22Rv1 (cell line): Measurements from ENCODE around the gene WFDC8.

Source experiments
- H3K27ac ChIP-seq: fragments of 450-650 bp; 2 replicates; pipeline ENCODE4 v1.5.1; 2017
- CTCF ChIP-seq: fragments of 450-650 bp; IDR thresholded peaks from 2 replicates; pipeline ENCODE4 v1.5.1; 2017; ENCODE audit warnings: mild to moderate bottlenecking
- ZFX ChIP-seq: fragments of 450-650 bp; IDR thresholded peaks from 2 replicates; pipeline ENCODE4 v1.6.1; 2017; ENCODE audit warnings: antibody characterized with exemption, borderline replicate concordance

Gene WFDC8

DNA sequence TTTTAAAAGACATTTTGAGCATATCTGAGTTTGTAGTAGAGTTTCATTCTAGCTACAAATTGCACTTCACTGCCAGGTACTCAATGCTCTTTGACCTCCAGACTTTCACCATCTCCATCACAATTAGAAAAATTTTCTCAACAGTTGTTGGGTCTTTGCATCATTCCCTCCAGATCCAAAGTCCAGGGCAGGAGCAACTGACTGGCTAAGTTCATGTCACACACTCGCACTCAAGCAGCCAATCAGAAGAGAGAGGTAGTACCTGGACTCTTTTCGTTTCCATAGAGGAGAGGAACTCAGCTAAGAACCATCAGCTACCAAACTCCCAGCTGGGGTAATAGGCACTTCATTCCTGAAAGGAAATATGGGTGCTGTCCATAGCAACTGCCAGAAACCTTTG lies 72.7 kb downstream of the WFDC8 start:
- H3K27ac ChIP-seq = no peak overlapping the region
- TF ChIP-seq CTCF = no peak

- no peak overlapping the region for H3K27ac ChIP-seq
- TF ChIP-seq ZFX = no peak
- TF ChIP-seq CTCF = no peak
Measured at GRCh38 chr20:45503403-45503802, 75.7 kb downstream of the WFDC8 start.

DNA sequence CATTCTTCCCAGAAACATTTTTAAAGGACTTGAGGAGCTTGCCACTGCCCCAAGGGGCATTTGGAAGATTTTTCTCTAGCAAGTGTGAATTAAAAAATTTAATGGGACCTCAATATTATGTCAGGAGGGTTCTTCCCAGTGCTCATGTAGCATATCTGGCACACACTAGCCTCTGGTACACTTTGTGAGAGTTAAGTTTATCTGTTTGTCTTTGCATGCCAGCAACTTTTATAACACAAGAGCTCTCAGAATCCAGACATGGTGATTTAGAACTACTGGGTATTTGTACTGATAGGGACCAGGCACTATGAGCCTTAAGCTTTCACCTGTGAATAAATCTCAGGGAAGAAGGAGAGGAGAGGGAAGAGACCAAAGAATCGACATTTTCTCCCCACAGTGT lies 76.5 kb downstream of the WFDC8 start:
- no peak overlapping the region for H3K27ac ChIP-seq
- TF ChIP-seq ZFX = no peak
- no peak for TF ChIP-seq CTCF
